ENCODE data around the gene FXYD5.
"Not testable (repeated sequence)": the region's sequence is repeated elsewhere in the genome, so short reads cannot be mapped to it uniquely, and the experiment has no call there.

FXYD5 gene

GRCh38 chr19:35149463-35149862 is 5.1 kb upstream of the FXYD5 start:
- no peak for DNase-seq (ENCODE audit: extremely low read depth, insufficient read length)
- H3K27me3 ChIP-seq (replicated peaks; ENCODE audit: control insufficient read depth, insufficient read depth, low read length) = no peaks in the 10 kb centered on the region
- no peaks in the 10 kb centered on the region for H3K36me3 ChIP-seq (ENCODE audit: control insufficient read depth, insufficient read depth, low read length)
- TF ChIP-seq CTCF (IDR thresholded peaks at IDR 0.05; ENCODE audit: insufficient read depth, low read length, poor library complexity, severe bottlenecking) = no peak
- no peak overlapping the region for H3K4me3 ChIP-seq (replicated peaks; ENCODE audit: low read depth, low read length)

- no peak for DNase-seq (ENCODE audit: extremely low read depth, insufficient read length)
- Histone ChIP-seq H3K4me3 (replicated peaks; ENCODE audit: low read depth, low read length) (no peak overlapping the region), H3K27me3 (replicated peaks; ENCODE audit: control insufficient read depth, insufficient read depth, low read length) (no peaks in the 10 kb centered on the region), H3K36me3 (ENCODE audit: control insufficient read depth, insufficient read depth, low read length) (no peaks in the 10 kb centered on the region)
- no peak for TF ChIP-seq CTCF (IDR thresholded peaks at IDR 0.05; ENCODE audit: insufficient read depth, low read length, poor library complexity, severe bottlenecking)
These were observed 4.1 kb upstream of the FXYD5 start for GRCh38 chr19:35150445-35150844.

GRCh38 chr19:35151273-35152065 is 3.1 kb upstream of the FXYD5 start:
- no peak for DNase-seq (ENCODE audit: extremely low read depth, insufficient read length)
- TF ChIP-seq CTCF (IDR thresholded peaks at IDR 0.05; ENCODE audit: insufficient read depth, low read length, poor library complexity, severe bottlenecking) = no peak
- Histone ChIP-seq H3K27me3 (replicated peaks; ENCODE audit: control insufficient read depth, insufficient read depth, low read length) (no peaks in the 10 kb centered on the region), H3K36me3 (ENCODE audit: control insufficient read depth, insufficient read depth, low read length) (no peaks in the 10 kb centered on the region), H3K4me3 (replicated peaks; ENCODE audit: low read depth, low read length) (no peak overlapping the region)

- DNase-seq (ENCODE audit: extremely low read depth, insufficient read length); H3K27me3 ChIP-seq (replicated peaks; ENCODE audit: control insufficient read depth, insufficient read depth, low read length); H3K36me3 ChIP-seq (ENCODE audit: control insufficient read depth, insufficient read depth, low read length); H3K4me3 ChIP-seq (replicated peaks; ENCODE audit: low read depth, low read length): not testable (repeated sequence)
These were observed 1.4 kb upstream of the FXYD5 start for GRCh38 chr19:35153129-35153522.

GRCh38 chr19:35153701-35154524 is 622 bp upstream of the FXYD5 start:
- peaks cover 6% of the 10 kb centered on the region for H3K36me3 ChIP-seq (ENCODE audit: control insufficient read depth, insufficient read depth, low read length)
- peak; percentile 62 for DNase-seq (ENCODE audit: extremely low read depth, insufficient read length)
- no peaks in the 10 kb centered on the region for H3K27me3 ChIP-seq (replicated peaks; ENCODE audit: control insufficient read depth, insufficient read depth, low read length)
- peak overlapping the region; percentile 78 for H3K4me3 ChIP-seq (replicated peaks; ENCODE audit: low read depth, low read length)
- peak; percentile 69 for TF ChIP-seq CTCF (IDR thresholded peaks at IDR 0.05; ENCODE audit: insufficient read depth, low read length, poor library complexity, severe bottlenecking)

GRCh38 chr19:35155441-35155840 is 906 bp downstream of the FXYD5 start:
- Histone ChIP-seq H3K4me3 (replicated peaks; ENCODE audit: low read depth, low read length) (peak overlapping the region; percentile 78), H3K27me3 (replicated peaks; ENCODE audit: control insufficient read depth, insufficient read depth, low read length) (no peaks in the 10 kb centered on the region), H3K36me3 (ENCODE audit: control insufficient read depth, insufficient read depth, low read length) (peaks cover 12% of the 10 kb centered on the region)
- no peak for TF ChIP-seq CTCF (IDR thresholded peaks at IDR 0.05; ENCODE audit: insufficient read depth, low read length, poor library complexity, severe bottlenecking)
- peak; percentile 48 for DNase-seq (ENCODE audit: extremely low read depth, insufficient read length)
